Cardiac septum (tissue), 1 donor: ENCODE measurements around the gene OIT3. TPM values are rescaled to one million over a fixed set of nuclear protein-coding genes. Genes with fewer than 3 reads are reported as not detected.

Source experiments
- total RNA-seq: library from RNA; stranded (reverse); fragmentation: NEBNext Ultra II Directional; extraction: Animal tissue kit (Norgen Biotek cat#: 25700); gene quantifications from one replicate; pipeline ENCODE4 v1.2.1, GENCODE V29; 2021
- donor health status: DM: no; HTN: no; CAD: no.

OIT3 gene
- total RNA-seq, 1 donor from 2014 or later: 0.32 TPM

Other genes with a start within 250 kb of the OIT3 start
- gene MCU, start 201.6 kb upstream of the OIT3 start, total RNA-seq: 14.6 TPM
- gene PLA2G12B, start 61.1 kb downstream of the OIT3 start, total RNA-seq: not detected
- 54.8 TPM for gene P4HA1, start 203.1 kb downstream of the OIT3 start, total RNA-seq
- 2.4 TPM for gene NUDT13, start 216.7 kb downstream of the OIT3 start, total RNA-seq